GM12878 (cell line): ENCODE results near the gene PRKAG2.

Experiments used
- EP300 ChIP-seq, 2 experiments: fragments of 150-350 bp in 1 of 2; IDR thresholded peaks; 2 replicates each; pipeline ENCODE4 v1.6.1; 2011 to 2012; ENCODE audit warnings: low read depth in 2 of 2, low read length in 2 of 2, borderline replicate concordance in 1 of 2, improper control_type of control experiment in 1 of 2, inconsistent platforms in 1 of 2; ENCODE audit not compliant: control insufficient read depth in 1 of 2
- FOXM1 ChIP-seq: IDR thresholded peaks from 2 replicates; pipeline ENCODE4 v1.6.1; 2012; ENCODE audit warnings: low read depth, mild to moderate bottlenecking, inconsistent platforms, low read length, moderate library complexity
- POLR2A ChIP-seq: IDR thresholded peaks from 2 replicates; pipeline ENCODE4 v1.6.1; 2011; ENCODE audit warnings: low read depth, mild to moderate bottlenecking, low read length
- RELA ChIP-seq: fragments of 450-650 bp; IDR thresholded peaks from 2 replicates; pipeline ENCODE4 v1.8.0; 2014; ENCODE audit warnings: borderline replicate concordance; ENCODE audit not compliant: partially characterized antibody
- SPI1 ChIP-seq: IDR thresholded peaks from 2 replicates; pipeline ENCODE4 v1.6.1; 2011; ENCODE audit warnings: low read depth, mild to moderate bottlenecking, low read length, moderate library complexity, borderline replicate concordance; ENCODE audit not compliant: insufficient read depth
- TCF12 ChIP-seq: IDR thresholded peaks from 2 replicates; pipeline ENCODE4 v1.6.1; 2011; ENCODE audit warnings: low read depth, mild to moderate bottlenecking, low read length
- ZNF384 ChIP-seq: IDR thresholded peaks from 2 replicates; pipeline ENCODE4 v1.6.1; 2012; ENCODE audit warnings: low read depth, mild to moderate bottlenecking, low read length, improper control_type of control experiment, borderline replicate concordance
- TF ChIP-seq, protein P1 (sequence below): IDR thresholded peaks from 2 replicates; pipeline ENCODE4 v1.6.1; 2012; ENCODE audit warnings: low read depth, low read length, improper control_type of control experiment
- TF ChIP-seq, protein P2 (sequence below), 3 experiments: IDR thresholded peaks in 2 of 3; conservative IDR thresholded peaks in 1 of 3; 2 replicates each; pipeline ENCODE4 v1.5.1; 2011; ENCODE audit warnings: low read depth in 3 of 3, low read length in 3 of 3, mild to moderate bottlenecking in 3 of 3, control low read depth in 2 of 3, moderate library complexity in 2 of 3, inconsistent platforms in 1 of 3, mixed read lengths in 1 of 3; ENCODE audit not compliant: control insufficient read depth in 2 of 3, insufficient read depth in 1 of 3; ENCODE audit errors: extremely low read depth in 1 of 3
- TF ChIP-seq, protein P3 (sequence below): IDR thresholded peaks from 2 replicates; pipeline ENCODE4 v1.6.1; 2011; ENCODE audit warnings: borderline replicate concordance, low read depth, mild to moderate bottlenecking, moderate library complexity, mixed read lengths, low read length; ENCODE audit not compliant: insufficient read depth; ENCODE audit errors: extremely low read length

DNA sequence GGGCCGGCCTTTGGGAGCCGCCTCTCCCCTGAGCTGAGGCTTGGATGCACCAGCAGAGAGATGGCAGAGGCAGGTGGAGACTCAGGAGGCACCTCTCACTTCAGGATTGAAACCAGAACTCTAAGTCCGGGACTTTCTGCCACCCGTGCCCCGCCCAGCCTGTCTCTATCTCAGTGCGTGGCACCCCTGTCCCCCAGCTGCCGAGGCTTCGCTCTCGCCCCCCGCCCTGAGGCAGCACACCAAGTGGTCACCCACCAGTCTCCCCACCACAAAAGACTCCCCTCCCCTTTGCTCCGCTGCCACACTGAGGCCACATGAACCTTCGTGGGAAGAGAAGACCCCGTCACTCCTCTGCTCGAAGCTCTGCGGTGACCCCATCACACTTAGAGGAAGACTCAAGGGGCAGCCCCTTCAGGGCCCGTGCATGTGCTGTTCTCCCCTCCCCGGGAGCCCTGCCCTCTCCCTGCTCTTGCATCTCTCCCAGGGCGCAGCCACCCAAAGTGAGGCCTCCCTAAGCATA, 166.7 kb downstream of the PRKAG2 start:
- no peak for TF ChIP-seq FOXM1
- TF ChIP-seq POLR2A: no peak
- TF ChIP-seq RELA: no peak
- TF ChIP-seq TCF12: no peak
- TF ChIP-seq, protein P1, sequence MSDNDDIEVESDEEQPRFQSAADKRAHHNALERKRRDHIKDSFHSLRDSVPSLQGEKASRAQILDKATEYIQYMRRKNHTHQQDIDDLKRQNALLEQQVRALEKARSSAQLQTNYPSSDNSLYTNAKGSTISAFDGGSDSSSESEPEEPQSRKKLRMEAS: no peak
- TF ChIP-seq, protein P2, sequence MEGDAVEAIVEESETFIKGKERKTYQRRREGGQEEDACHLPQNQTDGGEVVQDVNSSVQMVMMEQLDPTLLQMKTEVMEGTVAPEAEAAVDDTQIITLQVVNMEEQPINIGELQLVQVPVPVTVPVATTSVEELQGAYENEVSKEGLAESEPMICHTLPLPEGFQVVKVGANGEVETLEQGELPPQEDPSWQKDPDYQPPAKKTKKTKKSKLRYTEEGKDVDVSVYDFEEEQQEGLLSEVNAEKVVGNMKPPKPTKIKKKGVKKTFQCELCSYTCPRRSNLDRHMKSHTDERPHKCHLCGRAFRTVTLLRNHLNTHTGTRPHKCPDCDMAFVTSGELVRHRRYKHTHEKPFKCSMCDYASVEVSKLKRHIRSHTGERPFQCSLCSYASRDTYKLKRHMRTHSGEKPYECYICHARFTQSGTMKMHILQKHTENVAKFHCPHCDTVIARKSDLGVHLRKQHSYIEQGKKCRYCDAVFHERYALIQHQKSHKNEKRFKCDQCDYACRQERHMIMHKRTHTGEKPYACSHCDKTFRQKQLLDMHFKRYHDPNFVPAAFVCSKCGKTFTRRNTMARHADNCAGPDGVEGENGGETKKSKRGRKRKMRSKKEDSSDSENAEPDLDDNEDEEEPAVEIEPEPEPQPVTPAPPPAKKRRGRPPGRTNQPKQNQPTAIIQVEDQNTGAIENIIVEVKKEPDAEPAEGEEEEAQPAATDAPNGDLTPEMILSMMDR (IDR thresholded peaks at IDR 0.05 in 2 of 3, conservative IDR thresholded peaks at IDR 0.05 in 1 of 3; ENCODE audit: control insufficient read depth in 2 of 3, extremely low read depth in 1 of 3, insufficient read depth in 1 of 3, low read depth in 3 of 3, low read length in 3 of 3): no peak
- no peak for TF ChIP-seq EP300 (IDR thresholded peaks at IDR 0.05; ENCODE audit: borderline replicate concordance in 1 of 2, control insufficient read depth in 1 of 2, low read depth in 2 of 2, low read length in 2 of 2)
- TF ChIP-seq, protein P3, sequence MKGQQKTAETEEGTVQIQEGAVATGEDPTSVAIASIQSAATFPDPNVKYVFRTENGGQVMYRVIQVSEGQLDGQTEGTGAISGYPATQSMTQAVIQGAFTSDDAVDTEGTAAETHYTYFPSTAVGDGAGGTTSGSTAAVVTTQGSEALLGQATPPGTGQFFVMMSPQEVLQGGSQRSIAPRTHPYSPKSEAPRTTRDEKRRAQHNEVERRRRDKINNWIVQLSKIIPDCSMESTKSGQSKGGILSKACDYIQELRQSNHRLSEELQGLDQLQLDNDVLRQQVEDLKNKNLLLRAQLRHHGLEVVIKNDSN: no peak
- no peak for TF ChIP-seq SPI1
- TF ChIP-seq ZNF384: no peak
